NK-92 (cell line): Measurements from ENCODE around the gene TENT4B.

ENCODE experiments used
- DNase-seq: peaks from one replicate; lab custom pipeline; 2025; ENCODE audit not compliant: unreplicated experiment; lab: John Stamatoyannopoulos, UW

TENT4B gene

DNA sequence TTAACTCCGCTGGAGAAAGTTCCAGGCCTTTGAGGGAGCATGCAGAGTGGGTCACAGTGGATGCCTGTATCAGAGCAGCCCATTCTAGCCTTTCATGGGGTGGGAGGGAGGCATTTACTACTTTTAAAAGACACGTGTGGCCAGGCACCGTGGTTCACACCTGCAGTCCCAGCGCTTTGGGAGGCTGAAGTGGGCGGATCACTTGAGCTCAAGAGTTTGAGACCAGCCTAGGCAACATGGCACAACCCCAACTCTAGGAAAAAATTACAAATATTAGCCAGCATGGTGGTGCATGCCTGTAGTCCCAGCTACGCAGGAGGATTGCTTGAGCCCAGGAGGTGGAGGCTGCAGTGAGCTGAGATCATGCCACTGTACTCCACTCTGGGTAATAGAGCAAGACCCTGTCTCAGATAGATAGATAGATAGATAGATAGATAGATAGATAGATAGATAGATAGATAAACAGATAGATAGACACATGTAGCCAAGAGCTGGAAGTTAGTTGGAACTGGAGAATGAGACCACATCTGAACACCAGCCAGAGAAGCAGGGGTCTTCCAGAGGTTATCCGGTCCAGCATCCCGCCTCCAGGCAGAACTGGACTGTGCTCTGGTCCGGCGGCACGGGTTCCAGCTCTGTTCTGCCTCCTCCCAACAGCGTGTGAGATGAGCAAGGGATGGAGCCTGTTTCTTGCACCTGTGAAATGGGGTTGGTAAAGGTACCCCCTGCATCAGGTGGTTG, 116.8 kb downstream of the TENT4B start:
- DNase-seq: no peak

DNA sequence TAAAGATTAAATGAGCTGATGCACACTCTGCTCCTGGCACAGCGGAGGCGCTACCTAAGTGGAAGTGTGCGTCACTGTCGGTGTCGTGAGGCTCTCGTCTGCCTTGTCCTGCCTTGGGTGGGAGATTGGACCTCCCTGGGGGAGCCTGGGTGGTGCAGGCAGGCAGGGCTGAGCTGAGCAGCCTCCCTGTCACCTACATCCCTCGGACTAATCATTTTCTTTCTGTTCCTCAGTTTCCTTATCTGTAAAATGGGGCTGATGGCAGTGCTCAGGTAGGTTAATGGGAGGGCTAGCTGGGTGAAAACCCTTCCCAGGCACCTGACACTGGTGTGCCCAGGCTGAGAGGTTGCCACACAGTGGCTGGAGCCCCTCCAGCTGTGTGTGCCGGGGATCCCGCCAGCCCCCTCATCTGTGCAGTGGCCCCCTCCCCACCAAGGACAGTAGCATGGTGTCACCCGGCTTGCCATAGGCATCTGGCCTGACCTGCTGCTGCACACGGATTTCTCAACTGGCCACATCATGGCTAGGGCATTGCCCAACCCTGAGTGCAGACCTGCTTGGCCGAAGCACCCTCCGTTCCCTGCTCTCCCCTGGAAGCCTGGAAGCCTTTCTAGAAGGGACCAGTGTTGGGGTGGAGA, 117.5 kb downstream of the TENT4B start:
- no peak for DNase-seq

DNA sequence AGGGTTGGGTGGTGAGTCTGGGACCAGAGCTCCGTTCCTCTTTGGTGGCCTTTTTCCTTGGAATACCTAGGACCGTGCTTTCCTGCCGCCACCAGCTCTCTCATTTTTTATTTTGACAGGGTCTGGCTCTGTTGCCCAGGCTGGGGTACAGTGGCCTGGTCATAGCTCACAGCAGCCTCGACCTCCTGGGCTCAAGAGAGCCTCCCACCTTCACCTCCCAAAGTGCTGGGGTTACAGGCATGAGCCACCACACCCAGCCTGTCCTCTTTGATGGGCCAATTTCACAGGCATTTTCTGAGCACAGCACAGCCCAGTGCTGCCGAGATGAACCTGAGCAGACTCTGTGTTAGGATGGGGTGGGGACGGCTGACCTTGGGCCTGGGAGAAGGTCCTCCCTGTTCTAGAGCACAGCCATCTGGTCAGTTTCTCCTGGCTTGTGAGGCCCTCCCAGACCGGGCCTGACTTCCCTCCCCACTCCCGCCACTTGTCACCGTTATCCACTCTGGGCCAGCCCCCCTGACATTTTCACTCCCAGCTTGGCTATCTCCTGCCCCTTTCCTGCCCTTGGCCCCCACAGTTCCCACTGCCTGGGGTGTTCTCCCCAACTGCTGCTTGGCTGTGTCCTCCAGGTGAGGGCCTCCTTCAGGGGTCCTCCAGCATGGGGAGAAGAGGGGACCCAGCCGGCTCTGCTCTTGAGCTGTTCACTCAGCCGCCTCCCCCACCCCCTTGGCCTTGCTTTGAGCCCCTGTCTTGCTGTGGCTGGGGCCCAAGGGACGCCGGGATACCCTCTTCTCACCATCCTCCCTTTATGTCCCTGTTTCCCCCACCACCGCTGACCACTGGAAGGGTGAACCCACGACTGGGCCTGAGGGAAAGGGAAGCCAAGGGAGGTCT, 118.3 kb downstream of the TENT4B start:
- no peak for DNase-seq

DNA sequence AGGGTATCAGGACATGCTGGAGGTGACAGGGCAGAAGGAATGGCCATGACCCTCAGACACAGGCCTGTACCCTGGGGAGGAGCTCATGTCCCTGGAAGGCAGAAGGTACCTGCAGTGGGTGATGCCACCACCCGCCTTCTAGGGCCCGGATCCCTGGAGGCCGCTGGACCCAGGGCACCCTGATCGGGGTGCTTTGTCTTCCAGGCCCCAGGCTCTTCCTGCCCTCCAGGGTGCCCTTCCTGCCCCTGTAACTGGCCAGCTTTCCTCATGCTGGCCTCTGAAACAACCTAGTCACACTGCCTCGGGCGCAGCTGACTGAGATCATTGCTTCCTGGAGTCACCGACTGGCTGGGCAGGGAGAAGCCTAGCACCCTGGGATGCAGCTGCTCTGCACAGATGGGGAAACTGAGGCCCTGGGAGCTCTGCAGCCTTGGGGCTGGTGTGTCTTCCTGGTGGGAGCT, 119.0 kb downstream of the TENT4B start:
- DNase-seq: no peak

DNA sequence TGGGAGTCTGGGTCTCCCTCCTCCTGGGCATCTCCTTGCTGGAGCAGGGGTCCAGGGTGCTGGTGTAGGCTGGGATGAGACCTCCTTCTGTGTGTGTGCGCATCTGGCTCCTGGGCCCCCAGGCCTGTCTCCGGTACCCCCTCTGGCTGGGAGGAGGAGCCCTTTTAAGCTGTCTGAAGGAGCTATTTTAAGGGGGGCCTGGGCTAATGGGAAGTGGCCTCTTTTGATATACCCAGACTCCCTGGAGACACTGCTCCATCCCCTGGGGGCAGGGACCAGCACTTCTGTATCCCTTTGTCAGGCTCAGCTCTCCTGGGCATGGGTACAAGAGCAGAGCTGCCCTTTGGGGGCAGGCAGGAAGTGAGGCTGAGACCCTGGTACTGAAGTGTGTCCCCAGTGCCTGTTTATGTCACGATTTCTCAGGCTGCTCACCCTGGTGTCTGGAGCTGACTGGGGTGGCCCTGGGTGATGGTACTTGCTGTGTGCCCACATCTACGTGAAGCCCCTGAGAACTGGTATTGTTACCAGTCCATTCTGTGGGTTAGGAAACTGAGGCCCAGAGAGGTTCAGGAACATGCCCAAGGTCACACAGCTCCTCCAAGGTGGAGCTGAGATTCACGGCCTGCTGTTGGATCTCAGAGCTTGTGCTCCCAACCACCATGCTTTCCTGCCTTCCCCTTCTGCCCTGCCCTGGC, 119.7 kb downstream of the TENT4B start:
- DNase-seq: no peak

DNA sequence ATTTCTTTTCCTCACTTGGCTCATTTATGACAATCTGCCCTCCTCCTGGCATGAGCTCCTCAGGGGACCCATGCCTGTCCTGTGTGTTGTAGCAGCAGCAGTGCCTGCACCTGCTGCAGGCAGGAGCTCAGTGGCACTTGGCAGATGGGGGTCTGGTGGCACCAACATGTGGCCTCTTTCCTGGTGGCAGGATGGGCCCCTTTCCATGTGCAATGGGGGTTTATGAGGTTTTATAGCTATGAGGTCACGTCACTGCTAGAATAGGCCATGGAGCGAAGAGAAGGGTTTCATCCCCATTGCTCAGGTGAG, 120.2 kb downstream of the TENT4B start:
- no peak for DNase-seq

DNA sequence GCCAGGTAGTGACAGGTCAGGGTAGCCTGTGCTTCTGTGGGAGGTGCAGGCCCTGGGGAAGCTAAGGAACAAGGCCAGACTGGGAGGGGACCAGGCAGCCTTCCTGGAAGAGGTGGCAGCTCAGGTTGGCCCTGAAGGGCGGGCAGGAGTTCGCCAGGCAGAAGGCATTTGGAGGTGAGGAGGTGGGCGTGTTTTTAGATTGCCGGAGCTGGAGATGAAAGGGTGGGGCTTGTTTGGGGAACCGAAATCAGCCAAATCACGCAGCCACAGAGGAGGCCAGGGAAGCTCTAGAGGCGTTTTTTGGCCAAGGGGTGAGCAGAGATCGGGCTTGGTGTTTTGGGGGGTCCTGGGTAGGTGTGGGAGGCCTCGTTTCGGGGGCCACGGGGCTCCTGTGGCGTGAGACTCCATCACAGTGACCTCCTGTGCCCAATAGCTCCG, 120.8 kb downstream of the TENT4B start:
- DNase-seq: no peak

DNA sequence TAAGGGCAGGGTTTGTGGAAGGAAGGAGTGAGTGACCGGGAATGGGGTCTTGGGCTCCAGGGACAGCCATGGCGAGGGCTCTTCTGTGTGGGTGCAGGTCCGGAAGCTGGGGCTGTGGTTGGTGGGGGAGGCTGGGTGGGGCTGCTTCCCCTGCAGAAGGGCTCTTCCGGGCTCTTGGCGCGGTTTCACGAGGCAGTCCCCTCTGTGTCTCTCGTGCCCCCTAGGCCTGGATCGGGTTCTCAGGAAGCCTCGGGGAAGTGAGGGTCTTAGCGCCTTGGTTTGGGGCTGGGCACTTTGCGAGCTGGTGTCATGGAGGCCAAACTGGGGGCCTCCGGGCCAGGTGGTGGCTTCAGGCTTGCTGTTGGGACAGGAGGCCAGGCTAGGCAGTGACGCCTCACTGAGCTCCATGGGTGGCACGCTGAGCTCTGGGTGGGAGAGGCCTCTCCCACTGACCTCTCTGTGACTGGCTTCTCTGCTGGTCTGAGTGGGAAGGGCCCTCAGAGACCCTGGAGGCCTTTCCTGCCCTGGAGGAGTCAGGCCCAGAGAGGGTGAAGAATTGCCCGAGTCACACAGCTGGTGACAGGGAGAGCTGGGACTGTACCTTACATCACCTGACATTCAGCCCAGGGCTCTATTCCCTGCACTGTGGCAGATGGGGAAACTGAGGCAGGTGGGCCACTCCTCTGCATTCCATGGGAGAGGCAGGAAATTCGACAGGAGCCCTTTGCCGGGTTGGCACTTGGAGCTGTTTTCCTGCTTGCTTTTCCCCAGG, 121.4 kb downstream of the TENT4B start:
- DNase-seq: no peak

DNA sequence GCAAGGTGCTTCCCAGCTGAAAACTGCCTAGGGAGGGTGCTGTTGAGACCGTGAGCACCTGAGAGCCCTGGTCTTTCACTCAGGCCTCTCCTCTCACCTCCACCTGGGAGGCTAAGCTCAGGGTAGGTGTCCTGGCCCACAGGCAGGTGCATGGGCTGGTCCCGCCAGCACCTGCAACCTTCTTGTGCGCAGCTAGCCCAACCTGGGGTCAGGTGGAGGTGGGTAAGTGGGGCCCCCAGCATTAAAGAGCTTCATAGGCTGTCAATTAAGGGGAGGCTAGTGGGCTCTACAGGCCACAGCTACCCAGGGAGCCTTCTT, 122.0 kb downstream of the TENT4B start:
- DNase-seq: no peak

DNA sequence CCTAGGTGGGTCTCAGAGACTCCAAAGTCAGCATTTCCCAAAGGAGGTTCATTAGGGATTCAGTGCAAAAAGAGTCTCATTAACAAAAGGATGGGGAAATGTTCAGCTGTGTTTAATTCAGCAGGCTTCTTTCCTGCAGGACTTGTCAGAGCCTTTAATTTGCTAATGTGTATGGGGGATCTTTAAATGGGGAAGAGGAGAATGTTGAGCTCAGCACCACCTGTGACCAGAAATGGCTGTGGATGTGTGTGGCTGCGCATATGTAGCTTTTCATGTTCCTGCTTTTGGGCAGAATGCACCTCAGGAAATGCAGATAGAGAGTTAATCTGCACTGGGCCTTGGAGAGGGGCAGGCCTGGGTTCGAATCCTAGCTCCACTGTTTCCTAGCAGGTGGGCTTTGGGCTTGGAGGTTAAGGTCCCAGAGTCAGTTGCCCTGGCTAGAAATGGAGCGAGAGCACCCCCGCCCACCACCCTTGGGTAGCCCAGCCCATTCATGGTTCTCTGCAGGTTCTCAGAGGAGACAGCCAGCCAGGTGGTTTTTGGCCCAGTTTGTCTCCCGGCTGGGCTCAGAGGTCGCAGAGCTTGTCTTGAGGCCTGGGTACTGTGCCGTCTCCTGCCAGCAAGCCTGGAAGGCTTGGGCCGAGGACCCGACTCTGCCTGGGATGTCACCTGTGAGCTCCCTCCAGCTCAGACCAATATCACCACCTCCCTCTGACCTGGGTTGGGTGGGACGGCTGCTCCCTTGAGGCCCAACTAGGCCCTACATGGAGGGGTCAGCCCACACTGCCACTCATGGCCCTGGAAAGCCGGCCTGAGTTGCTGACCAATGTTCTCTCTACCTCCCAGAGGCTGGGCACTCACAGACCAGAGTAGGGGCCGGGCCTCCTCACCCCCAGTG, 122.6 kb downstream of the TENT4B start:
- no peak for DNase-seq

DNA sequence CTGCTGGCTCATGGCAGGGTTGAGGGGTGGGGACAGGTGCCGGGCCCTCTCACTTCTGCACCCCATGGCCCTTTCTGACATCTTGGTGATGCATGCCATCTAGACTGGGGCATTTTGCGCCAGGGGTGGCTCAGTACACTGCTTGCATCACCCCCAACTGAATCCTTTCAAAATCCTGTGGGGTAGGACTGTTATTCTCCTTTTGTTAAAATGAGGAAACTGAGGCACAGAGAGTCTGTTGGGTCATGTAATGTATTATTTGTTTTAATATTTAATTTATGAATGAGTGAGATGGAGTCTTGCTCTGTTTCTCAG, 123.2 kb downstream of the TENT4B start:
- DNase-seq: no peak

DNA sequence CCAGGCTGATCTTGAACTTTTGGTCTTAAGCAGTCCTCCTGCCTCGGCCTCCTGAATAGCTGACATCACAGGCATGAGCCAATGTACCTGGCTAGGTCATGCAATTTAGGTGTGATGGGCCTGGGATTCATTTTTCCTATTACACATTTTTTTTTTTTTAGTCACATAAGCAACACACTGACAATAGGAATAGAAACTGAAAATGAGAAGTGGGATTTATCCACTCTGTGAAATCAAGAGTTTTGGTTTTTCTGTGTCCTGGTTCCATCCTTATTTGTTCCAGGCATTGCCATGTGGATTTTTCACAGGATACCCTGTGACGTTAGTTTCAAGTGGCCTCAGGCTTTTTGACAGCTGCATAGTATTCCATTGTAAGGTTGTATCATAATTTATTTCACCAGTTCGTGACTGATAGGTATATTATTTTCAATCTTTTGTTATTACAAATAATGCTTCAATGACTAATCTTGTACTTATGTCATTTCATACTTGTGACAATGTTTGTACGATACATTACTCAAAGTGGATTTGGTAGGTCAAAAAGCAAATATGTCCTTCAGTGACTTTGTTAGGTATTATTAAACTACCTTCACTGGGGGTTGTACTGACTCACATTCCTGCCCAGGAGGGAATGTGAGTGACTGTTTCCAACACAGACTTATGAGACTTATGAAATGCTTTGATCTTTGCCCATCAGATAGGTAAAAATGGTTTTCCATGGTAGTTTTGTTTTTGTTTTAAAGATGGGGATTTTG, 123.9 kb downstream of the TENT4B start:
- DNase-seq: no peak

DNA sequence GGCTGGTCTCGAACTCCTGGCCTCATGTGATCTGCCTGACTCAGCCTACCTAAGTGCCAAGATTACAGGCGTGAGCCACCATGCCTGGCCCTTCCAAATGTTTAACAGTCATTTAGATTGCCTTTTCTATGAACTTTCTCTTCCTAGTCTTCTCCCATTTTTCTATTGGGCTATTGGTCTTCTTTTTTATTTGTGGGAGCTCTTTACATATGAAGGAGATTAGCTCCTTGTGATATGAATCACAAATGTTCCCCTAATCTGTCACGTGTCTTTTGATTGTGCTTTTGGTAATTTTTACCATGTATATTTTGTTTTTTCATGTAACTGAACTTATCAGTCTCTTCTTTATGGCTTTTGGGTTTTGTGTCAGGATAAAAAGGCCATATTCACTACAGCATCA, 125.1 kb downstream of the TENT4B start:
- no peak for DNase-seq

DNA sequence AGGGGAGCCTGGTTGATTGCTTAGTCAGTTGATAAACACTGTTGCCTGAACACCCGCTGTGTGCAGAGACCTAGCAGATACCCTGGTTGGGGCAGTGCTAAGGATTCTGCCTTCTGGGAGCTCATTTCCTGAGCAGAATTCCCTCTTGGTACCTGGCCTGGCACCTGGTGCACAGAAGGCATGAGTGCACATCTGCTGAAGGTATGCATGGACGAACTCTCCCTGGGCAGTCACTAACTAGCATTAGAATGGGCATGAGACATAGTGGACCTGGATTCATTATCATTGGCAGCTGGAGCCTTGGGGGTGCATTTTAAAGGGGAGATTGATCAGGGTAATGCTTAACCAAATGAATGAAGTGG, 126.4 kb downstream of the TENT4B start:
- no peak for DNase-seq

DNA sequence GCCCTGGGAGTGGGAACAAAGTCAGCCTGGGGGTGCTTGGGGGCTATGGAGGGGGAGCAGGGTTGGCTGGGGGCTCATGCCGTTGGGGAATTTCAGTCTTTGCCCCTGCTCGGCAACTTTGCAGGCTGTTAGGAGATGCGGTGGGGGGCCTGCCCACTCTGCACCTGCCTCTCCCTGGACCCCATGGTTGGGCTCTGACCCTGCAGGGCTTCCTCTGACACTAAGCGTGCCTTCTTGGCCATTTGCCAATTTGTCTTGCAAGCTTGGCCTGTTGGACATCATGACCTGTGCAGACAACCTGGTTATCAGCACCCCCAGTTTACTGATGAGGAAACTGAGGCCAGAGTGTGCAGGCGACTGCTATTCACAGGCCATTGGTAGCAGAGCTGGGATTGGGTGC, 127.8 kb downstream of the TENT4B start:
- no peak for DNase-seq
